8988T (cell line): ENCODE results near the gene ARHGEF37.
"Not testable (repeated sequence)": the region's sequence is repeated elsewhere in the genome, so short reads cannot be mapped to it uniquely, and the experiment has no call there.

ENCODE experiments used
- DNase-seq: peaks from one replicate; pipeline ENCODE4 v3.0.0; 2011

Gene ARHGEF37

GRCh38 chr5:149631506-149631905 lies 50.2 kb downstream of the ARHGEF37 start:
- DNase-seq: no peak

DNA sequence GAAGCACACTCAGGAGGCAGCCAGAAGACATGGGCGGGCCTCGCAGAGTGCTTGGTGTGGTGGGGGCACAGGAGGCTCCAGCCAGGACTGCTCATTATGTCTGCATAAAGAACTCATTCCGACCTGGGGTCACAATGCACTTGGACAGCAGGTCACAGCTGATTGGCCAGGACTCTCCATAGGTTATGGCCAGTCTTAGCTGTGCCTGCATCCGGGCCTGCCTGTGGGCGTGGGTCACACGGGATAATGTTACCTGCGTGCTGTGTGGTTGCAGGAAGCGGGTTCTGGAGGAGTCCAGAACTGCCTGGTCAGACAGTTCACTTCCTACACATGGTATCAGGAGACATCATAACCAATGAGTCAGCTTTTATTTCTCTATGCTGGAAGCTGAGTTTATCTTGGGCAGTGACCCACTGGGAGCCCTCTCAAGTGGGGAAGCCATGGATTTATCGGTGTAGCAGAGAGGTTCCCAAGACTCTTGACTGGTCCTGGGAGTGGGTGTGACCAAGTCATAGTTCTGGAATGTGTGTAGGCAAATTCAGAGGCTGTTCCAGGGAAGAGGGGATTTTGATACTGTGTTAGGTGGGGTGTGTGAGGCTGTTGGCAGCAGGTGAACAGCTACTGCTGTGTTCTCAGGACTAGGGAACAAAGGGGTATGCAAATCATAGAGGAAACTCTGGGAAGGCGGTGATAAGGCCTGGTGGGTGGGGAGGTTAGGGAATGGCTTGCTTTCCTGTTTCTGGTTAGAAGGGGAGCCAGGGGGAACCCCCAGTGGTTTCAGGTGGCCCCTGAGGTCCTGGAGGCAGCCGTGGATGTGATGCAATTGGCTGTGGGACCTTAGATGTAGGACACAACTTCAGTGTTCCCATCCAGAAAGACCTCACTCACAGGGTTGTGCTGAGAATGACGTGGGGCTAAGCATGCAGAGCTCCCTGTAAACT lies 51.3 kb downstream of the ARHGEF37 start:
- no peak for DNase-seq

DNA sequence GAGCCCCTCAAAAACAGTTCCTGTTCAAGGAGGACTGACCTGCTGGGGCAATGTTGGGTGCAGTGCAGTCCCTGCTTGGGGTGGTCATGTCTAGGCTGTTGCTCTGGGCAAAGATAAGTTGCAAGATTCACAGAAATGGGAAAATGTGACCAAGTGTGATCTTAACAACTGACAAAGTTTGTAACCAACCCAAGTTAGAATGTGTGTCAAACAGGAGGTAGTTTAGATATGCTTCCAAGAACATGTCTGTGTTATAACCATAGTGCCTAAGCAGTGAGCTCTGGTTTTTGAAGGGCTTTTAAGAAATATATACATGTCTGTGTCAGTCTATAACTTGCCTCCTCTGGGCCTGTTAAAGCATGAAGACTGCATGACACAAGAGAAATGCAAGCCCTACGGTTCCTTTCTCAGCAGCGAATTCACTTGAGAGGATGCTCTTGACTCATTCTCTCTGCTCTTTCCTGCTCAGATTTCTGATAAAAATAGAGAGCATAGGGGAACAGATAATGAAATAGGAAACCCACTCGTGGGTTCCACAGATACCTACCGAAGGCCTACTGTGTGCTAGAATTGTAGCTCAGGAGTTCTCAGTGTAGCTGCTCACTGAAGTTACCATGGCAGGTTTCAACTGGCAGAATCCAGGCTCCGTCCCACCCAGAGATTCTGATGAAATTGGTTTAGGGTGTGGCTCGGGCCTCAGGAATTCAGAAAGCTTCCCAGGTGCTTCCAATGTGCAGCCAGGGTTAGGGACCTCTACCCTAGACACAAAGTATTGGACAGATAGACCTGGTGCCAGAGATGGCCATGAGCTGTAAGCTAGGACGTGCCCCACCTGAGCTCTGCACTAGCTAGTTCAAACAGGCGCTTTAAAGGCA lies 52.4 kb downstream of the ARHGEF37 start:
- DNase-seq: no peak

- no peak for DNase-seq
Observed at GRCh38 chr5:149635394-149635793, 54.1 kb downstream of the ARHGEF37 start.

DNA sequence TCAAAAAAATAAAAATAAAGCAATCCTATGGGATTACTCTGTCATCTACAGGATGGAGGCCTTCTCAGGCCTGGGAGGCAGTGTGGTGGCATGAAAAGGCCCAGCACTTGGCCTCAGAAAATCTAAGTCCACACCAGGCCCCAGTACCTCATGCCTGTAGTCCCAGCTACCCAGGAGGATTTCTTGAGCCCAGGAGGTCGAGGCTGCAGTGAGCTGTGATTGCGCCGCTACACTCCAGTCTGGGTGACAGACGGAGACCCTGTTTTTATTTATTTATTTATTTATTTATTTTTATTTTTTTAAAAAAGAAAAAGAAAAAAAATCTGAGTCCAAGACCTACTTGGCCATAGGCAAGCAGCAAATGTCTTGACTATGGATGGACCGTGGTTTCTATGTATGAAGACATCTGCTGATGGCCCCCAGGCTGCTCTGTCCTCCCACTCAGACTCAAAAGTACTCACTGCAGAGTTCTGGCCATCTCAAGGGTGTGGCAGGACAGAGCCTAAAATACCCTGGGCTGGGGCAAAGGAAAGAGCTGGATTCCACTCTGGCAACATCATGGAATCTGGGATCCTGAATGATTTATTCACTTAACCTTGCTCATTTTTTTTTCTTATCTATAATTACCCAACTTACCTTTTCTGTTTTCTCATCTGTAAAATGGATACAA lies 55.0 kb downstream of the ARHGEF37 start:
- DNase-seq: no peak

- peak; percentile 42 for DNase-seq
Observed at GRCh38 chr5:149636861-149637246, 55.6 kb downstream of the ARHGEF37 start.

- DNase-seq: no peak
Observed at GRCh38 chr5:149638136-149638535, 56.8 kb downstream of the ARHGEF37 start.

DNA sequence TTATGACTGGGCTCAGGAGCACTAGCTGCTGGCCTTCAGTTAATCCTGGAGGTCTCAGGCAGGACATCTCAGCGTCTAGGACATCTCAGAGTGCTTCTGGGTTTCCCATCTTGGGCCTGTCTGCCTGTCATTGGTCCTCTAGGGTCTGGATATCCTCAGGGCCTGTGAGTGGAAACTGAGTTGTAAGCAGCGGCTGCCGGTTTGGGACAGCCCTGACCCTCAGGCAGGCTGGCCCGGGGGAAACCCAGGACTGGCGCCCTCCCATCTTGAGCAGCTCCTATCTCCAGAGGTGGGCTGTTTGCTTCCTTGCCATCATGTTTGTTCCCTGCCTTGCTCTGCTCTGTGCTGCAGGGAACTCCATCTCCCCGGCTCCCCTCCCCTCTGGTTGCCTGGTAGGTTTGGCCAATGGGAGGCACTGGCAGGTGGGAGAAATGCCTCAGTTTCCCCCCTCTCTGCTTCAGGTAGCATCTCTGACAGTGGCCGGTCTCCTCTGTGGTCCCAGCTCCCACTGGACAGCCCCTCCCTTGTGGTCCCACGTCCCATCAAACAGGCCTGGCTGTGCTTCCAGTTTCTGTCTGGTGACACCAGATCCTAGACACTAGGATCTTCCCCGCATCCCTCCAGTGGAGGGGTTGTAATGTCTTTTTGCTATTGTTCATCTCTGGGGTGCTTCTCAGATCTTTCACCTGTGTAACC lies 57.4 kb downstream of the ARHGEF37 start:
- DNase-seq: no peak

GRCh38 chr5:149639737-149640136 lies 58.4 kb downstream of the ARHGEF37 start:
- DNase-seq: no peak

DNA sequence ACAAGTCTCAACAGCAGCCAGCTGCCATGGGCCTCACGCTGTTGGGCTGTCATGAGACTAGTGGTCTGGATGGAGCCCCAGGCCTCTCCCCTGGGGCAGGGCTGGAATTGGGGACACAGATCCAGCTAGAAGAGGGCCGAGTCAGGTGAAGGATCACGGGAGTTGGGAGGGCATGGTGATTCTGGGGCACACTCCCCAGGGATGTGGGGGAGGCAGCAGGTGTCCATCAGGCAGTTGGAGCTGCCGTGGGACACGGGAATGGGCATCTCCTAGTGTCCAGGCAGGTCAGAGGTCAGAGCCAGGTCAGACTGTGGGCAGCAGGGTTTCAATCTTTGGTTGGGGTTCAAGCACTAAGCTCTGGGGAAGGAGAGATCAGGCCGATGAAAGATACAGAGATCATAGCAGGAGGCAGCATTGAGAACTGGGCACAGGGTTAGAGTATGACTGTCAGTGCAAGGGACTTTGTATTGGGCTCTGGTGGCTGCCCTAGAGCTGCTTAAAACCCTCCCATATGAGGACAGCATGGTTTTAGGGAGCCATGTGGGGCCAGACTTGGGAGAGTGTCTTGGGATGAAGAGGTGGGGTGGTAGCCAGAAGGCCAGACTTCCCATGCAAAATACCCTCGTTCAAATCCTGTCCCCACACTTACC lies 59.2 kb downstream of the ARHGEF37 start:
- no peak for DNase-seq

- DNase-seq: no peak
Observed at GRCh38 chr5:149641000-149641576, 59.8 kb downstream of the ARHGEF37 start.

DNA sequence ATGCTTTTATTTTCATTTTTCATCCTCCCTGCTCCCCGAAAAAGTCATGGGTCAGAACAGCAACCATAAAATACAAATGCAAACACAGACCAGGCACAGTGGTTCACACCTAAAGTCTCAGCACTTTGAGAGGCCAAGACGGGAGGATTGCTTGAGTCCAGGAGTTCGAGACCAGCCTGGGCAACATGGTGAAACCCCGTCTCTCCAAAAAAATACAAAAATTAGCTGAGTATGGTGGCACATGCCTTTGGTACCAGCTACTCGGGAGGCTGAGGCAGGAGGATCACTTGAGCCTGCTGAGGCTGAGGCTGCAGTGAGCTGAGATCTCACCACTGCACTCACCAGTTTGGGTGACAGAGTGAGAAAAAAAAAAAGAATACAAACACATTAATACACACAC lies 60.3 kb downstream of the ARHGEF37 start:
- DNase-seq: no peak

- no peak for DNase-seq
Observed at GRCh38 chr5:149643781-149644180, 62.5 kb downstream of the ARHGEF37 start.

GRCh38 chr5:149644629-149645028 lies 63.3 kb downstream of the ARHGEF37 start:
- no peak for DNase-seq

- DNase-seq: no peak
Observed at GRCh38 chr5:149645236-149645635, 63.9 kb downstream of the ARHGEF37 start.

- no peak for DNase-seq
Observed at GRCh38 chr5:149645725-149646124, 64.4 kb downstream of the ARHGEF37 start.

DNA sequence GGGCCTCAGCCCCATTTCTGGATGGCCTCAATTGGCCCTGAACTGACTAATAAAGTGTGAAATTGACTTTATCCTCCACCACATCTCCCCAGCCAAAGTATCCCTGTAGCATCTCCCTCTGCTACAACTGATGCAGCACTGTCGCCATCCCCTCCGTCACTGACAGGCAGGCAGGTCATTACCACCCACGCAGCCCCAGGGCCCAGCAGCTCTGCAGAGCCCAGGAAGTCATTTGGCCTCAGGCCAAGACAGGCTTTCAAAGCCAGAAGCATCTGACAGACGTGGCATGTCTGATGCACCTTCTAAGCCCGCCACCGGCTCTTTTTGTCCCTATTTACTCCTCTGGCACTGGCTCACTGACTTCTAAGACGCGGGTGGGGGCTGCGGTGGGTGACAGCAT lies 65.3 kb downstream of the ARHGEF37 start:
- DNase-seq: no peak

GRCh38 chr5:149647334-149647733 lies 66.0 kb downstream of the ARHGEF37 start:
- no peak for DNase-seq

DNA sequence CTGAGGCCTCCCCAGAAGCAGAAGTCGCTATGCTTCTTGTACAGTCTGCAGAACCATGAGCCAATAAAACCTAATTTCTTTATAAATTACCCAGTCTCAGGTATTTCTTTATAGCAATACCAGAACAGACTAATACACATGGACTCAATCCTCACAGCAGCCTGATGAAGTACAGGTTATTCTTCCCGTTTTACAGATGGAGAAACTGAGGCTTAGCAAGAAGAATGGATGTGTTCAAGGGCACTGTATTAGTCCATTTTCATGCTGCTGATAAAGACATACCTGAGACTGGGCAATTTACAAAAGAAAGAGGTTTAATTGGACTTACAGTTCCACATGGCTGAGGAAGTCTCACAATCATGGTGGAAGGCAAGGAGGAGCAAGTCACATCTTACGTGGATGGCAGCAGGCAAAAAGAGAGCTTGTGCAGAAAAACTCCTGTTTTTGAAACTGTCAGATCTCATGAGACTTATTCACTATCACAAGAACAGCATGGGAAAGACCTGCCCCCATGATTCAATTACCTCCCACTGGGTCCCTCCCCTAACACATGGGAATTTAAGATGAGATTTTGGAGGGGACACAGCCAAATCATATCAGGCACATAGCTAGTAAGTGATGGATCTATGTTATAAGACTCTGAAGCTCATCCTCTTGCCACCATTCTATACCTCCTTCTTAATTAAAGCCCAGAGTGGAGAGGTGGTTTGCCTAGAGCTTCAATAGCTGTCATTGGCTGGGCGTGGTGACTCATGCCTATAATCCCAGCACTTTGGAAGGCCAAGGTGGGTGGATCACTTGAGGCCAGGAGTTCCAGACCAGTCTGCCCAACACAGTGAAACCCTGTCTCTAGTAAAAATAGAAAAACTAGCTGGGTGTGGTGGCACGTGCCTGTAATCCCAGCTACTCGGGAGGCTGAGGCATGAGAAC lies 67.4 kb downstream of the ARHGEF37 start:
- DNase-seq: not testable (repeated sequence)

DNA sequence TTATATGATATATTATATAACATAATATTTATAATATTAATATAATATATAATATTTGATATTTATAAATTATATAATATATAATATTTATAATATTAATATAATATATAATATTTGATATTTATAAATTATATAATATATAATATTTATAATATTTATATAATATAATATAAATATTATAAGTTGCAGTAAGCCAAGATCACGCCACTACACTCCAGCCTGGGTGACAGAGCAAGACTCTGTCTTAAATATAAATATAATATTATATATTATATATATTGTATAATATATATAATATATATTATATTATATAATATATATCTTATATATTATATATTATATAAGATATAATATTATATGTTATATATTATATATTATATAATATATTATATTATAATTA lies 68.4 kb downstream of the ARHGEF37 start:
- DNase-seq: not testable (repeated sequence)

GRCh38 chr5:149651686-149652085 lies 70.4 kb downstream of the ARHGEF37 start:
- no peak for DNase-seq
